GM21576 (cell line): ENCODE measurements around the gene BANK1.

Experiments used
- ATAC-seq: cut with Tn5 transposase; IDR thresholded peaks from one replicate; pipeline ENCODE4 v1.9.1; 2021; ENCODE audit warnings: mild to moderate bottlenecking, moderate library complexity; ENCODE audit not compliant: unreplicated experiment

BANK1 gene

DNA sequence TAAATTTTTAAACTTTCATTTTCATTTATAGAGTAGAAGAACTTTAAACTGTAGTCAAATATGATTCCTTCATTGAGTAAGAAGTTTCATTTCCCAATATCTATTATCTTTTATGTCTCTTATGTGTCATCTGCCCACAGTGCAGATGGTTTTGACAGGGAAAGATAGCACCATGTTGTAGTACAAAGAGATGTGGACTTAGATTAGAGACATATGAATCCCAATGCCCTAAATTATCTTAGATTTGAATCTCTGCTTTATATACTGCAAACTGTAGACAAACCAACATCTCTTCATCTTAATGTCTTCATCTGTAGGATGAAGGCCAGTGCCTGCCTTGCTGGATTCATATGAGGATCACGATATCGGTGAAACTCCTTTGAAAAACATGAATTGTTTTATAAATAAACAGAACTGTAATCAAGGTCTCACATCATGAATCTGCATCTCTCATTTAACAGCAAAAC, 217.5 kb downstream of the BANK1 start:
- peak; percentile 85 for ATAC-seq

DNA sequence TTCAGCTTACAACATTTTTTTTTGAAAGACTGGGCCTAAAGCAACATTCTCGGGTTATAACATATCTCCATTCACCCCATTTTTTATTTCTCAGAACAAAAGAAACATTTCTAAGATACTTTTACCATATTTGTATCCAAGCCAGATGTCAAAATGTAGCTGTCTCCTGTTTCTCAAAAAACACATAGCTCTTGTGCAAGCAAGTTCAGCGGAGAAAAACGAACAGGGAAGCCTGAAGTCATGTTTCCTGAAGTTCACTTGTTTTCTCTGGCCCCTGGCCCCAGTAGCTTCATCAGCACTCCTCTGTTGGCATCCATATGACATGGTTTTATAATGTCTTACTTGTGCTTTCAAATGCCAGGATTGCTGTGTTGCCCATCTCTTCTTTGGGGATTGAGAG, 218.2 kb downstream of the BANK1 start:
- no peak for ATAC-seq

DNA sequence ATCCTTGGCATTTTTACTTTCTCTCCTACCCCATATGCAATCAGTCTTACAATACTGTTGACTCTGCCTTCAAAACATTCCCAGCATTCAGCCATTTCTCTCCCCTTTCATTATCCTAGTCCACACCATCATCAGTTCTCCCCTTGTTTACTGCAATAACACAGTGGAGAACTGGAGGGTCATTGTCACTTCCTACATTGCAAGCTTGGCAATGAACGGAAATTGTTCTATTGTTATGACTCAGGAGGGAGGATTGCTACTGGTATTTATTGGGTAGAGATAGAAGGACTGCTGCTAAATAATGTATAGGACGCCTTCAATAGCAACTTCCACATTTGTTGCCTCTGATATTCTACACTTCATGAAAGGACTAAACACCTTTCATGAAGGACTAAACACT, 231.8 kb downstream of the BANK1 start:
- ATAC-seq = no peak

DNA sequence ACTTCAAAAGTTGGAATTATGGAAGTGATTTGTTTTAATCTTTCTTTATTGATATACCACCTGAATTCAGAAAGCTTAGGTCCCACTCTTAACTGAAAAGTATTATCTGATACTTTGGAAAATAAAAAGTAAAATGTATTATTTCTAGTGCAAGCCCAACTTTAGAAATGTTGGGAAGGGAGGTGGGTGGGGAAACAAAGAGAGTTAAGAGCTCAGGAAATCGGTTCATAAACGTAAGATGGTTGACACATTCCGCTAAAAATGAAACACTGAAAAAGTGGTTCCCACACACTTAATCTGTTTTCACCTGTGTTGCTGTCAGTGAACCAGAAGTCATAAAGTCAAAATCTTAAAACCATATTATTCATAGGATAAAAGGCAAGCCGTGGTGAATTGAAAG, 237.4 kb downstream of the BANK1 start:
- no peak for ATAC-seq

DNA sequence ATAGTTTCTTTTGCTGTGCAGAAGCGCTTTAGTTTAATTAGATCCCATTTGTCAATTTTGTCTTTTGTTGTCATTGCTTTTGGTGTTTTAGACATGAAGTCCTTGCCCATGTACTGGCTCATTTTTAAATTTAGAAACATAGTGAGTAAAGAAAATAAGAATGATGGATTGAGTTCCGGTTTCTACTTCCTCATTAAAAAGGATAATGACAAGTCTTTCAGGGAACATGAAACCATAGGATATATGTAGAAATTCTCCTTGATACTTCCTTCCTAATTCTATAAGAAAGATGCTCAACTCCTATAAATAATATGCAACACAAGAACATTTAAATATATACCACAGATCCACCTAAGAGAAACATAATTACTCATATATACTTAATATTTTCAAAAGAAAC, 240.9 kb downstream of the BANK1 start:
- ATAC-seq = no peak

DNA sequence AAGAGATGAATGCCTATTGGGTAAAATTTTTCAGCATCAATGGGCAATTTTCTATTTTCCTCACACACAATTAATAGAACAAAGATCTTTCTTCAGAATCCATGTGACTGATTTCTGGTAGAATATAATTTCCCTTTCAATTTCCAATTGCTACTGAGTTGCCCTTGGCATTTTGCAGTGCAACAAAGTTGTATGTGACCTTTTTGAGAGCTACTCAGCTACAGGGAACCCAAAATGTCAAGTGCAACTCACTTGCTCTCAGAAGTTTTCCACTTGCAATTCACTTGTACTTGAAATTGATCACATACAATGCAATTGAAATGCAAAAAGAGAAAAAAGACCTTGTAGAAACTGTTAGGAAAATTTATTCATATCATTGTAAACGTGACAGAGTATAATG, 245.5 kb downstream of the BANK1 start:
- ATAC-seq = no peak

DNA sequence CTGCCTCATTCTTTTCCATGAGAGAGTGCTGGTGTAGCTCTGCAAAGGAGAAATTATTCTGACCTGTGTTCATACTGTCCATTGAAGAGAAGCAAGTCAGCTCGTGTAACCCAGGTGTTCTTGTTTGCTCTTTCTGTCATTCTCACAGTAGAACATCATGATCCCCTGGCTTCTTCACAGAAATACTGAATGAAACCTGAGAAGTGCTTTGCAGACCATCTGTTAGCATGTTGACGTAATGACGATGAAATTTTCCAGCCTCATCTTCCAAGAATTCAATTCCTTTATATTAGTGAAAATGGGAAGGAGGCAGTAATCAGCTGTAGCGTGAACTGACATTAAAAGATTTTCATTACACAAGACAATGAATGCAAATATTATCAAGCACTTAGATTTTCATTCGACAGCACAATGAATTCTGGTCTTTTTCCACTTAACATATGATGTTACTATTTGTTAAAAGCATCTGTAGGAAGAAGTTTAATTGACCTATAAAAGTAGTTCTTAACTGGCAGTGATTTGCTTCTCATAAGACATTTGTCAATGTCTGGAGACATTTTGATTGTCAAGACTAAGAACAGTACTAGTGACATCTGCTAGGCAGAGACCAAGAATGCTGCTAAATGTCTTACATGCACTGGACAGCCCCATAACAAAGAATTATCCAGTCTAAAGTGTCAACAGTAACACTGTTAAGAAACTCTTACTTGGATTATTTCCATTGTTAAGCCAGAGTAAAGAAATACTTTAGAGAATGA, 246.3 kb downstream of the BANK1 start:
- ATAC-seq = no peak

DNA sequence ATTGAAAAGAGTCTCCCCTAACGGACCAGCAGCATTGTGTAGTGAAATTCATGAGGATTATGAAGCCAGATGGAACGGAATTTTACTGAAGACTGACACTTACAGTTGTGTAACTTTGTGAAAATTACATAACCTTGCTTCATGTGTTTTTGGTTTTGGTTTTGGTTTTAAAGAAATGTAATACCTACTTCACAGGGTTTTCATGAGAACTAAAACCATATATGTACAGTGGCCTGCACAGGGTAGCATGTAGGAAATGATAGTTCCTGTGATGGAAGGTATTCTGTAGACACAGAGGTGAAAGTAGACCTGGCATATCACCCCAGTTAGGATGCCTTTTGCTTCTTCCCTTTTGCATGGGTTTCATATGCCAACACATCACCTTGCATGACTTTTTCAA, 247.0 kb downstream of the BANK1 start:
- ATAC-seq = no peak

DNA sequence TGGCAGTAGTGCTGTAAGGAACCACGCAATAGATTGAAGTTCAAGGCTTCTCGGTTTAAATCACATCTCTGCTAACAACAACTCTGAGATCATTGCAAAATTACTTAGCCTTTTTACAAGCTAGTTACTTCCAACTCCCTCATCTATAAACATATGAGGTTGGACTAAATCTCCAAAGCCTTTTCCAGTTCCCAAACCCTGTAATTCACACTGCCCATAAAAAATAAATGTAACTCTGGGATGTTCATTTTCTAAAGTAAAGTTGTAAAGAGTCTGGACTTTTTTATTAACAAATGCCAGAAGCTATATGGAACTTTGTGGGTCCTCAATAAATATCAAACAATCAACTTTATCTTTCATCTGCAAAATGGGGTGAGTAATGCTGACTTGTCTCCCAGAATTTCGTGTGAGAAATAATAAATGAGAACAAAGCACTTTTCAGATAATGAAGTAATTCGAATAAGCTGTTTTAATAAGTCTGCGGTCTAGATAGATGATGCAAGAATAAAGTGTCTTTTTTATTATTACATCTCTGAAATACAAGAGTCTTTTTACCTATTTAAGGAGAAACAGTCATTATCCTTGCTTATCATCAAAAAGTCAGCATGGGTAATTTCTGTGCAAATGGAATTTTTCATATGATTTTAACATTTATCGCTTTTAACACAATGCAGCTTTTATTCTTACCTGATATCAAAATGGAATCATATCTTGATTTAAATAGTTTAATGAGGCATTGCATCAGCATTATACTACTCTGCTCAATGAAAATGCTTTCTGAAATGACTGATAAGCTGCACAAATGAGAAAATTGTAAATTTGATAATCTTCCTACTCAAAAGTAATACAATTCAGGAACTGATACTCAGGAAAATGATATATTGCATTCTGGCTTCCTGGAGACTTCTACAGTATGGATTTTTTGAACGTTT, 252.6 kb downstream of the BANK1 start:
- no peak for ATAC-seq

DNA sequence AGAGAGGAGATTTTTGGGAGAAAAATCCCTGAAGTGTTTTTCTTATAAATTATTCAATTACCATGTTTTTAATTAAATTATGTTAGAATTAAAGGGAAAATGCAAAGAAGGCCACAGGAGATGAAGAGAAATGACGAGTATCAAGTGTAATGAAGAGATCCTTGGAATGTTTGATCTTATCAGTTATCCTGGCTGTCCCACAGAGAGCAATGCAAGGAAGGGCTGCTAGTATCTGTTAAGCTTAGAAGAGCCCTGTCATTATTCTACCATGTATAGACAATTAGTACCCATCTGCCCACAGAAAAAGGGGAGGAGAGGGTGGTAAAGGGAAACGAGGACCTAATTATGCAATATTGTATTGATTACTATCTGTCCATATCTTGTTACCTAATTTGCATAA, 257.1 kb downstream of the BANK1 start:
- no peak for ATAC-seq

DNA sequence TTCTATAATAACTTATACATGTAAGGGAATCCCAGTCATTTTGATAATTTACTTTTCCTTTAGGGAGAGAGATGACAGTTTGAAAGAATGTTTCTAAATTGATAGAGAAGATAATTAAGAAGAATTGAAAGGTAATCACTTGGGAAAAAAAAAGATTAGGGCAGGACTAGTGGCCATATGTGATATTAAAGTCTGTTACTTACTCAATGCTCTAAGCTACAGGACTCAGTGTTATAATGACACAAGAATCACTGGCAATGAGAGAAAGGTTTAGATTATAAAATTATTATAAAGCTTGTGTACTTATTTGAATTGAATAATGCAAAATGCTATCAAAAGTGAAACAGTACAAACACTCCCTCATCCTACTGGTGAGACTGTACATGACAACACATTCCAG, 265.3 kb downstream of the BANK1 start:
- ATAC-seq = no peak

DNA sequence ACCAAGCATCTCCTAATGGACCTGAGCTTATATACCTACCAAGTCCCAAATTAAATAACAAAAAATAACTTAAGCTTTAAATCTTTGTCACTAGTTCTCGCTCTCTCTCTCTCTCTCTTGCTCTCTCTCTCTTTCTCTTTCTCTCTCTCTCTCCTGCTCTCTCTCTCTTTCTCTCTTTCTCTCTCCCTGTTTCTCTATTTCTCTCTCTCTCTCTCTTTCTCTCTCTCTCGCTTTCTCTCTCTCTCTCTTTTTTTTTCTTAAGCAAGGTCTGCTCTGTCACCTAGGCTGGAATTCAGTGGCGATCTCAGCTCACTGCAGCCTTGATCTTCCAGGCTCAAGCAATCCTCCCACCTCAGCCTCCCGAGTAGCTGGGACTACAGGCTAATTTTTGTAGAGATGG, 266.6 kb downstream of the BANK1 start:
- no peak for ATAC-seq

DNA sequence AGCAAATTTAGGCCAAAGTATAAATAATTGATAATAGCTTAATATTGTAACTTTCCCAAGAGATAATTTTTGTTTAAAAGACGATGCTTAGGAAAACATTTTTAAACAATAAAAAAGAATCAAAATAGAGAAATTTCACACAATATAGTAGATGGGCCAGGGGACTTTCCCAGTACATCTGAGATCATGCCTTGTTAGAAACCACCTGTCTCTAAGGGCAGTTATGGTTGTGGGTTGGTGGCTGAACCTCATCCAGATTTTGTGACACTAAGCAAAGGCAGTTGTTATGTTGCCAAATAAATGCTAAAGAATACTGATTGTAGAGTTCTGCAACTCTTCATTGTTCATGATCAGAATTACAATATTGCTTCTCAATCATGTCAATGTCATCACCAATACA, 270.6 kb downstream of the BANK1 start:
- ATAC-seq = no peak

DNA sequence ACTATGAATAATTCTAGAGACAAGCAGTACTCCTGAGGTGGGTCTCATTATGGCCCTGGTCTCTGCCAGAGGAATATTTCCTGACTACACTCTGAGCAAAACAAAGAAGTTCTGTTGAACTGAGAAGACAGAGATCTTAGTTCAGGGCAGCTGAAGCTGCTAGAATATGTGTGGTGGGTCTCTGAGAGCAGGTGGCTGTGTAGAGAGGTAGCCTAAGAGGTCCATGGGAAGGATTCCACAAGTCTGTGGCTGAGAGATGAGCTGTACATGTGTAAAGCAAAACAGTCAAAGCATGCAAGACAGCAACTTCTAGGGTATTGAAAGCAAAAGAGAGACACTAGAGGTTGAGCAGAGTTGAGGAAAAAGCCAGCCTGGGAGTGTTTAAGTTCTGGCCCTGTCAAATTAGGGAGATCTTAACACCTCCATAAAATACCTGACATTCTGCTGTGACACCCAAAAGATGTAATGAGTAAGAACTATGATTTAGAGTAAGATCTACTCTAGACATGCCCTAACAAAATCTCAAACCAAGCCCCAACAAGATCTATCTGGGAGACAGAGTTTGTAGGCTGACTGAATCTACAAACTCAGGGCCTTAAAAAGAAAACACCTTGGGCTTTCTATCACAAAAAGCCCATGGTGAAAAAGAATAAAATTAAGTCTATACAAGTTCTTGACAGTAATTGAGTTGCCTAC, 274.4 kb downstream of the BANK1 start:
- ATAC-seq = no peak

DNA sequence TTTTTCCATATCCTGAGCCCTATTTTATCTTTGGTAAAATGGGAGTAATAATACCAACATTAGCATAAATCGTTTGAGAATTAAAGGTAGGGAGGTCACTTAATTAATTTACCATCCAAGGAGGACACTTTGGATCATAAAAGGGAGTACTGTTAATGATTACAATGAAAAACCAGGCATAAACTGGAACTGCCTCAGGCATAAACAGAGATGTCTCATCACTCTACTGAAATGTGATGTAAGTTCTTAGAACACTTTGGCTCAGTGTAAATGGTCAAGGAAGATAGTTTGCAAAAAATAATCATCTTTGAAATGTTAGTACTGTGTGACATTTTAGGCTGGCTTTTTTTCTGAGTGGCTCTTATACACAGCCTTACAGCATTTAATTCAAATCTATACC, 286.1 kb downstream of the BANK1 start:
- ATAC-seq = no peak

DNA sequence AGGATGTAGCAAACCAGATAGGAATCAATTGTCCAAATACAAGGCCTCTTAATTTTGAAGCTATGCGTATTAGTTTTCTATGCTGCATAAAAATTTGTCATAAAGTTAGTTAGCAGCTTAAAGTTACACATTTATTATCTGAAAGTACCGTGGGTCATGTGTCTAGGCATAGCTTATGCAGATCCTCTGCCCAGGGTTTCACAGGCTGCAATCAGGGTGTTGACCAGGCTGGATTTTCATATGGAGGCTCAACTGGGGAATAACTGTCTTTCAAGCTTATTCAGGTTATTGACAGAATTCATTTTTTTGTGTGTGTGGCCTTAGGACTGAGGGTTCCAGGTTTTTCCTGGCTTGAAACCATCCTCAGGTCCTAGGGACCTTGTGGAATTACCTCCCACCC, 289.7 kb downstream of the BANK1 start:
- ATAC-seq = no peak

DNA sequence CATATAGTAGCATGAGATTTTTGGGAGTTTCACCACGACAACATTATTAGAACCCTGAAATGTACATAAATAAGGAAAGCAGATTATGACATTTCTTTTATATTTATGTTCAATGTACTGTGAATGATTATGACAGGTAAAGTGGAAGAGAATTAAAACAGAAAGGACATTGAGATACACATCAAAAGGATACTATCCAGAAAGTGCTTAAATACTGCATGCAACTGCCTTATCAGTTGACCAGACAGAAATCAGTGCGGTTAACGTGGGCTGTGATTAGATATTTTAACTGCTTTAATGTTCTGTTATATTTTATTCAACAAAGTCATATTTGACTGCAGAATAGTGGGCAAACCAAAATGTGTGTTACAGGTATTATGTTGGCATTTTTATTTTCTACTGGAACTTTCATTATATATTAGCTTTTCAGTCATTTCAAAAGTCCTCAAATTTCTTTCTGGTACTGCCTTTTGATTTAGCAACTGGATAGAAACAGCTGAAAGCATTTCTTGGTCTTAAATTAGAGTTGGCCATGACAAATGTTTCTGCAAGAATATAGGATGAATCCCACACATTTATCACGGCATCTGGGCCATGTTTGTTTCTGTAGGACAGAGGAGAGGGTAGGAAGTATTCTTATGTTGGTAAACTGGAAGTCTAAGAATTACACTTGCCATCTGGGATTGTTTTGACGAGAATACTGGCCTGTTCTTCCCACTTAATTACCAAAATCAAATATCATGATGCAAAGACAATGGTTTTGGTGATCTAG, 299.5 kb downstream of the BANK1 start:
- no peak for ATAC-seq

DNA sequence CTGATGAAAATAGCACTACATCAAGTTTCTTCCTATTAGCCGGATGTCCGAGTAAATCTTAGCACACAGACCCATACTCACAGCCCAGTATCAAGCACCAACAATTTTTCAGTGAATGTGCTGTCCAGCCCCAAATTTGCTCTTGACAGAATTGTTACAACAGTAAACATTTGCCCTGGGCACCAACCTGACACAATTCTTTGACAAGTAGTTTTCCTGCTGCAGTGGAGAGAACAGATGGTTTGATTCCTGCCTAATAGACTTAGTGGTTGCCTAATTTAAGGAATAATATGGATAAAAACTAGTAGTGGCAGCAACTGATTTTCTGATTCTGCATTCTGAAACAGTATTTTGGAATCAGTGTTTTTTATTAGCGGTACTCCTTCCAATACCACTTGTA, 301.1 kb downstream of the BANK1 start:
- no peak for ATAC-seq

DNA sequence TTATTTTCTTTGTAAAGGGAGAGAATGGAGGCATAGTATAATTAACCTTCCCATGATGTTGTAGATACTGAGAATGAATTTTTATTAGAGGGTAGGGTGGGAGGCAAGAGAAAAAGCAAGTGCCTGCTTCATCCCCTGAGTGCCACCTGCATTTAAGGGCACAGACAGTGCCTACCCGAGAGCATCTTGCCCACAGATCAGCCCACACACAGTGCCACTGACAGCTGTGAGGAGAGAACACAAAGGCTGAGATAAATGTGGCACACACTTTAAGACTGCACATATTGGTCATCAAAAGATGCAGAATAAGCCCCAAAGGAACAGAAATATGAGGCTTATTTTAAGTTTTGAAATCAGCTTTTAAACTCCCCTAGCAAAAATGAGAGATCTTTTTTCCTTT, 304.0 kb downstream of the BANK1 start:
- ATAC-seq = no peak

DNA sequence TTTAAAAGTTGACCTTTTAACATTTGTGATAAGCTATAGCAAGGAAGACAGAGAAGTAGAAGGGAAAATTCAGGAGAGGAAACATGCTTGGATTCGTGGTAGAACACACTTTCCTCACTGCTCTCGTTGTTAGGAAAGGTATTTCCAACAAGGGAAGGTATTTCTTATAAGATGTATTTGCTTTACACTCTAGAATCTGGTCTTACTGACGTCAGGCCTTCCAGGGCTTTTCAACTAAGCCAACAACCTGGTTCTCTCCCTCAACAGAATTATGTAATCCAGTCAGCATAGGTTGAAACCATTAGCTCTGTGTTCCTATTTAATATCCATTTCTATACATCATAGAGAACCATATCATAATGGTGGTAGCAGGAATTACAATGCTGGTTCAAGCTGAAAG, 312.8 kb downstream of the BANK1 start:
- no peak for ATAC-seq

DNA sequence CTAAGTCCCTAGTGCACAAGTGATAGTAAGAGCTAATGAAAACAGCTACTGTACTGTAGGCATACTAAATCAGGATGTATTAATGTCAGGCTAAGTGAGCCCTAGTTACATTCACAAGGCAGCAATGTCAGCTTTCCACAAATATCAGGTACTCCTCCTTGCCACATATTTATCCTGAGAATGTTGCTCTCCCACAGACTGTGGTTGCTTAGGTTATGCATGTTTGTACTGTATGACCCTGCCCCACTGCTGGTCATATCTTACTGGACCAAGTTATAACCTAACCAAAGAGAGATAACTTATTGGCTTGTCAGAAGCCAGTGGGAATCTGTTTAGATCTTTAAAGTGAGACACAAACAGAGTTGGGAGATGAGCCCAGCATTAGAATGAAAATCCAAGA, 313.7 kb downstream of the BANK1 start:
- ATAC-seq = no peak
